Measurements from ENCODE around the gene ABHD16B. TPM values are rescaled to one million over a fixed set of nuclear protein-coding genes. Genes with fewer than 3 reads are reported as not detected.

ABHD16B gene
- total and polyA plus RNA-seq, 2 of the 13 experiments (the other 11 are each of a cell fraction or from before 2014, with no cell fraction given) = not detected

DNA sequence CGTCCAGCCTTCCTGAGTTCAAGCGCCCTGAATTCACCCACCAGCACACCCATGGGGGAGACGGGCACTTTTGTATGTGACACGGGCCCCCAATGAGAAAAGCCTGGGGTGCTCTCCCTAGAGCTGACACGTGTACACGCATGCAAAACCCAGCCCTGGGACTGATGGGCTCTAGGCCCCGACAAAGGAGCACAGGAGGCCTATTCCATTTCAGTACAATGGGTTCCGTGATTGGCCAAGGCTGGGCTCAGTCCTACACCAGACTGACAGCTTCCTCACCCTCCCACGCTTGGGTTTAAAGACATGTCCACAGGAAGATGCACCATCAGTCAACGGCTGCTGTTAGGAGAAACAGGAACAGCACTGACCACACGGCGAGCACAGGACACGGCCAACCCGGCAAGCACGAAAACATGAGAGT lies 39.0 kb upstream of the ABHD16B start (continued):
- TF ChIP-seq, protein P1, sequence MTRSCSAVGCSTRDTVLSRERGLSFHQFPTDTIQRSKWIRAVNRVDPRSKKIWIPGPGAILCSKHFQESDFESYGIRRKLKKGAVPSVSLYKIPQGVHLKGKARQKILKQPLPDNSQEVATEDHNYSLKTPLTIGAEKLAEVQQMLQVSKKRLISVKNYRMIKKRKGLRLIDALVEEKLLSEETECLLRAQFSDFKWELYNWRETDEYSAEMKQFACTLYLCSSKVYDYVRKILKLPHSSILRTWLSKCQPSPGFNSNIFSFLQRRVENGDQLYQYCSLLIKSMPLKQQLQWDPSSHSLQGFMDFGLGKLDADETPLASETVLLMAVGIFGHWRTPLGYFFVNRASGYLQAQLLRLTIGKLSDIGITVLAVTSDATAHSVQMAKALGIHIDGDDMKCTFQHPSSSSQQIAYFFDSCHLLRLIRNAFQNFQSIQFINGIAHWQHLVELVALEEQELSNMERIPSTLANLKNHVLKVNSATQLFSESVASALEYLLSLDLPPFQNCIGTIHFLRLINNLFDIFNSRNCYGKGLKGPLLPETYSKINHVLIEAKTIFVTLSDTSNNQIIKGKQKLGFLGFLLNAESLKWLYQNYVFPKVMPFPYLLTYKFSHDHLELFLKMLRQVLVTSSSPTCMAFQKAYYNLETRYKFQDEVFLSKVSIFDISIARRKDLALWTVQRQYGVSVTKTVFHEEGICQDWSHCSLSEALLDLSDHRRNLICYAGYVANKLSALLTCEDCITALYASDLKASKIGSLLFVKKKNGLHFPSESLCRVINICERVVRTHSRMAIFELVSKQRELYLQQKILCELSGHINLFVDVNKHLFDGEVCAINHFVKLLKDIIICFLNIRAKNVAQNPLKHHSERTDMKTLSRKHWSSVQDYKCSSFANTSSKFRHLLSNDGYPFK (CRISPR knock-in tag; IDR thresholded peaks at IDR 0.05; ENCODE audit: borderline replicate concordance) = no peak
- TF ChIP-seq ZBTB38 (CRISPR knock-in tag; IDR thresholded peaks at IDR 0.05) = 0 out of 2 replicates have a peak, but pooled peaks have one; percentile 7

DNA sequence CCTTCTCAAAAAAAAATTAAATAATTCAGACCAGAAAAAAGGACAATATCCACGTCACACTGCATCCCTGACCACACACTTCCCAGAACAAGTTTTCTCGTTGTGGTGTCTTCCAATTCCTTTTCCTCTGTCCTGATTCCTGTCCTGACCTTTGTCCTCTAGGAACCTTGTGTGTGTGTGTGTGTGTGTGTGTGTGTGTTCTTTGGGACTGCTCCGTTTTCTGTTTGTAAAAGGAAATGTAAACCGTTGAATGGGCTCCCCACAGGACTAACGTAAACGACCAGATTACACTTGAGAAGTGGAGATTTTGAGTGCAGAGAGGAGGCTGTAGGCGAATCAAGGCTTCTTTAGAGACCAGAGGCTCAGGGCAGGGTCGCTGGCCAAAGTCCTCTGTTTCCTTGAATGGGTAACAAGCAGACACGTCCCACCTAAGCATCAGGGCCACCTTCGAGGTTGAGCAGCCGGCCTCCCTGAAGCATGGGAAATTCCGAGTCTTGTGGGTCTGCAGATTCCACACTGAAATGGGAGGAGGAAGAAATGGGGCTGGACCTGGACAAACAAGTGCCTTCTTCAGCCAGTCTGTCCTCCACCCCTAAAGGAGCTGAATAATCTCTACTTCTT lies 37.5 kb upstream of the ABHD16B start:
- CTCF ChIA-PET (ENCODE audit: low intra/inter-chr PET ratio, low total read pairs) = no interaction called here
- peak overlapping the region; percentile 45 for H3K4me2 ChIP-seq (ENCODE audit: low read depth, low read length)
- POLR2A ChIA-PET = interaction anchor here (1.0 kb wide), 1 partner anchor 41 kb away, joined by 6 read pairs; the partner anchor contains the start of gene TPD52L2
- 0 out of 2 replicates have a peak, but pooled peaks have one; percentile 7 for TF ChIP-seq ETV5 (CRISPR knock-in tag; IDR thresholded peaks at IDR 0.05; ENCODE audit: borderline replicate concordance)
- no peak for TF ChIP-seq ZNF567 (CRISPR knock-in tag; IDR thresholded peaks at IDR 0.05; ENCODE audit: borderline replicate concordance)
- peak; percentile 65; the same call in 1 of the 2 replicates for TF ChIP-seq HNF4A (CRISPR knock-in tag; IDR thresholded peaks at IDR 0.05)
- TF ChIP-seq ZSCAN29 (CRISPR knock-in tag; conservative IDR thresholded peaks at IDR 0.05) = no peak
- TF ChIP-seq FOXC1 (CRISPR knock-in tag; IDR thresholded peaks at IDR 0.05; ENCODE audit: borderline replicate concordance) = peak; percentile 49; the same call in 1 of the 2 replicates
- TF ChIP-seq SPEN (CRISPR knock-in tag; IDR thresholded peaks at IDR 0.05; ENCODE audit: low read depth) = no peak
- TF ChIP-seq ZNF44 (CRISPR knock-in tag; IDR thresholded peaks at IDR 0.05) = no peak
- TF ChIP-seq HNRNPH1 (optimal IDR thresholded peaks at IDR 0.05; ENCODE audit: low read depth, low read length) = no peak
- no peak for TF ChIP-seq SMAD1 (CRISPR knock-in tag; IDR thresholded peaks at IDR 0.05; ENCODE audit: borderline replicate concordance, low read depth)
- TF ChIP-seq HES4 (CRISPR knock-in tag; IDR thresholded peaks at IDR 0.05; ENCODE audit: borderline replicate concordance) = no peak
- TF ChIP-seq ZNF776 (CRISPR knock-in tag; IDR thresholded peaks at IDR 0.05) = no peak
- TF ChIP-seq MTA1 (CRISPR knock-in tag; IDR thresholded peaks at IDR 0.05; ENCODE audit: borderline replicate concordance) = 0 out of 2 replicates have a peak, but pooled peaks have one; percentile 11
- TF ChIP-seq NFKB2 (CRISPR knock-in tag; IDR thresholded peaks at IDR 0.05; ENCODE audit: borderline replicate concordance) = no peak
- no peak for TF ChIP-seq ZNF557 (CRISPR knock-in tag; IDR thresholded peaks at IDR 0.05)
- no peak for TF ChIP-seq WIZ (CRISPR knock-in tag; IDR thresholded peaks at IDR 0.05)
- peak; percentile 27 for TF ChIP-seq XRCC5 (optimal IDR thresholded peaks at IDR 0.05; ENCODE audit: low read length)
- TF ChIP-seq NFYC (CRISPR knock-in tag; IDR thresholded peaks at IDR 0.05) = no peak

More for the DNA sequence above, 37.5 kb upstream of the ABHD16B start:
- intact Hi-C loops (cut with micrococcal nuclease; ENCODE audit: unreplicated experiment) (no loop called here), in situ Hi-C loops (cut with HindIII; ENCODE audit: extremely low pct_ligation_motif_present, low pct_unique_long_range_greater_than_20kb) (loop anchor here (5.0 kb wide), 1 partner anchor 34 kb away; no protein-coding TSS in a partner anchor)
- peaks cover 43% of the 10 kb centered on the region for H3K4me1 ChIP-seq (ENCODE audit: insufficient read depth, low read length)
- peak overlapping the region; percentile 6 for H3K27ac ChIP-seq (ENCODE audit: extremely low read length, insufficient read depth, low read length)
- peaks cover 7% of the 10 kb centered on the region; the same call in 1 of the 2 replicates for H4K20me1 ChIP-seq (ENCODE audit: insufficient read depth, low read length)
- H2AFZ ChIP-seq (ENCODE audit: low read length) = no peak overlapping the region
- no peak for ATAC-seq
- H3K9me3 ChIP-seq (ENCODE audit: low read length) = no peaks in the 10 kb centered on the region
- no peaks in the 10 kb centered on the region for H3K79me2 ChIP-seq (ENCODE audit: insufficient read depth, low read length)
- no TSS peak for BruUV-seq (replicated peaks)
- peak; percentile 84 for FAIRE-seq
- no peaks in the 10 kb centered on the region for H3K36me3 ChIP-seq (replicated peaks in 1 of 2; ENCODE audit: control insufficient read depth in 1 of 2, insufficient read depth in 2 of 2, low read length in 2 of 2)
- DNase-seq (ENCODE audit: low spot score) = peak; percentile 61
- no peak overlapping the region for H3K9ac ChIP-seq (ENCODE audit: insufficient read depth, low read depth, low read length)
- WGBS (ENCODE audit: low lambda C conversion rate) = 21% methylated on average over 12 of the region's 12 CpGs
- no peak overlapping the region; a peak in 1 of 6 replicates for H3K4me3 ChIP-seq (replicated peaks in 1 of 3; ENCODE audit: insufficient read depth in 1 of 3, low read depth in 2 of 3, low read length in 3 of 3)
- H3K27me3 ChIP-seq (ENCODE audit: control insufficient read depth in 1 of 2, insufficient read depth in 2 of 2, low read length in 2 of 2) = peaks cover 2 to 4% of the 10 kb centered on the region in 2 experiments; a peak in 2 of 5 replicates

All from HepG2 (cell line).